ENCODE measurements around the gene ALK.

GRCh38 chr2:29615183-29615582 lies 306.2 kb downstream of the ALK start:
- TF ChIP-seq MAX (IDR thresholded peaks at IDR 0.05) (no peak), TAF1 (IDR thresholded peaks at IDR 0.05; ENCODE audit: low read depth) (no peak), EP300 (IDR thresholded peaks at IDR 0.05; ENCODE audit: borderline replicate concordance) (no peak), RAD21 (IDR thresholded peaks at IDR 0.05; ENCODE audit: low read depth) (no peak), USF1 (IDR thresholded peaks at IDR 0.05) (no peak), REST (IDR thresholded peaks at IDR 0.05; ENCODE audit: low read depth) (no peak), CREB1 (IDR thresholded peaks at IDR 0.05; ENCODE audit: low read depth) (no peak), TEAD4 (IDR thresholded peaks at IDR 0.05) (no peak), NFIC (IDR thresholded peaks at IDR 0.05) (no peak)

Measured in Ishikawa (cell line).